Glutamatergic neuron (in vitro differentiated cells): ENCODE measurements around the gene UBE2E3. TPM values are rescaled to one million over a fixed set of nuclear protein-coding genes. Genes with fewer than 3 reads are reported as not detected.
A peak's percentile ranks its signal among the peaks of the same experiment; 100 is the strongest.

Experiments used
- DNase-seq: peaks from one replicate; pipeline ENCODE4 v3.0.0; 2022
- H3K27ac Mint-ChIP-seq: one replicate; pipeline ENCODE4 v1.8.0; 2020; ENCODE audit warnings: mild to moderate bottlenecking, mixed read lengths, inconsistent platforms; ENCODE audit not compliant: unreplicated experiment
- H3K27me3 Mint-ChIP-seq: one replicate; pipeline ENCODE4 v1.8.0; 2020; ENCODE audit warnings: mild to moderate bottlenecking, moderate library complexity, mixed read lengths, inconsistent platforms; ENCODE audit not compliant: unreplicated experiment
- H3K36me3 Mint-ChIP-seq: one replicate; pipeline ENCODE4 v1.8.0; 2020; ENCODE audit warnings: mild to moderate bottlenecking, mixed read lengths, inconsistent platforms; ENCODE audit not compliant: unreplicated experiment
- H3K4me1 Mint-ChIP-seq: one replicate; pipeline ENCODE4 v1.8.0; 2020; ENCODE audit warnings: mild to moderate bottlenecking, low read depth, mixed read lengths, inconsistent platforms; ENCODE audit not compliant: unreplicated experiment
- H3K4me3 Mint-ChIP-seq: one replicate; pipeline ENCODE4 v1.8.0; 2020; ENCODE audit warnings: mild to moderate bottlenecking, mixed read lengths, inconsistent platforms; ENCODE audit not compliant: unreplicated experiment
- H3K9me3 Mint-ChIP-seq: one replicate; pipeline ENCODE4 v1.8.0; 2020; ENCODE audit warnings: mild to moderate bottlenecking, moderate library complexity, mixed read lengths, inconsistent platforms; ENCODE audit not compliant: unreplicated experiment
- CTCF ChIP-seq: fragments of 200-600 bp; sonication (generic); IDR thresholded peaks from one replicate; pipeline ENCODE4 v1.5.0; 2021; ENCODE audit not compliant: partially characterized antibody, unreplicated experiment
- total RNA-seq: library from RNA; stranded (reverse); fragmentation: NEBNext Ultra II Directional; extraction: Animal tissue kit (Norgen Biotek cat#: 25700); gene quantifications from one replicate; pipeline ENCODE4 v1.2.1, GENCODE V29; 2021; ENCODE audit not compliant: unreplicated experiment

Gene UBE2E3
- total RNA-seq, 1 donor from 2014 or later = 294 TPM

- Mint-ChIP-seq H3K9me3 (peaks cover 2% of the 10 kb centered on the region), H3K4me1 (peaks cover 28% of the 10 kb centered on the region), H3K27ac (peak overlapping the region; percentile 6), H3K4me3 (no peak overlapping the region), H3K27me3 (no peaks in the 10 kb centered on the region), H3K36me3 (no peaks in the 10 kb centered on the region)
- TF ChIP-seq CTCF = no peak
- DNase-seq = no peak
Observed at GRCh38 chr2:181073896-181074295, 93.5 kb downstream of the UBE2E3 start.

GRCh38 chr2:181074457-181074856 is 94.1 kb downstream of the UBE2E3 start:
- no peaks in the 10 kb centered on the region for H3K36me3 Mint-ChIP-seq
- DNase-seq = no peak
- no peak overlapping the region for H3K4me3 Mint-ChIP-seq
- TF ChIP-seq CTCF = no peak
- peaks cover 29% of the 10 kb centered on the region for H3K4me1 Mint-ChIP-seq
- H3K9me3 Mint-ChIP-seq = peaks cover 2% of the 10 kb centered on the region
- H3K27ac Mint-ChIP-seq = no peak overlapping the region
- no peaks in the 10 kb centered on the region for H3K27me3 Mint-ChIP-seq

GRCh38 chr2:181076658-181077057 is 96.3 kb downstream of the UBE2E3 start:
- H3K4me1 Mint-ChIP-seq = peaks cover 33% of the 10 kb centered on the region
- H3K9me3 Mint-ChIP-seq = peaks cover 2% of the 10 kb centered on the region
- no peak for DNase-seq
- H3K36me3 Mint-ChIP-seq = no peaks in the 10 kb centered on the region
- no peak overlapping the region for H3K4me3 Mint-ChIP-seq
- no peaks in the 10 kb centered on the region for H3K27me3 Mint-ChIP-seq
- H3K27ac Mint-ChIP-seq = no peak overlapping the region
- TF ChIP-seq CTCF = no peak

- H3K36me3 Mint-ChIP-seq = no peaks in the 10 kb centered on the region
- TF ChIP-seq CTCF = peak; percentile 66
- peaks cover 2% of the 10 kb centered on the region for H3K9me3 Mint-ChIP-seq
- DNase-seq = no peak
- no peak overlapping the region for H3K27ac Mint-ChIP-seq
- H3K4me1 Mint-ChIP-seq = peaks cover 31% of the 10 kb centered on the region
- H3K27me3 Mint-ChIP-seq = no peaks in the 10 kb centered on the region
- no peak overlapping the region for H3K4me3 Mint-ChIP-seq
Observed at GRCh38 chr2:181077128-181077709, 96.8 kb downstream of the UBE2E3 start.

GRCh38 chr2:181083140-181083539 is 102.7 kb downstream of the UBE2E3 start:
- H3K4me1 Mint-ChIP-seq = peaks cover 10% of the 10 kb centered on the region
- H3K36me3 Mint-ChIP-seq = no peaks in the 10 kb centered on the region
- DNase-seq = no peak
- no peaks in the 10 kb centered on the region for H3K9me3 Mint-ChIP-seq
- H3K27ac Mint-ChIP-seq = no peak overlapping the region
- TF ChIP-seq CTCF = no peak
- H3K27me3 Mint-ChIP-seq = peaks cover 2% of the 10 kb centered on the region
- no peak overlapping the region for H3K4me3 Mint-ChIP-seq
